ENCODE data around the gene SLC30A7.

The SLC30A7 gene

DNA sequence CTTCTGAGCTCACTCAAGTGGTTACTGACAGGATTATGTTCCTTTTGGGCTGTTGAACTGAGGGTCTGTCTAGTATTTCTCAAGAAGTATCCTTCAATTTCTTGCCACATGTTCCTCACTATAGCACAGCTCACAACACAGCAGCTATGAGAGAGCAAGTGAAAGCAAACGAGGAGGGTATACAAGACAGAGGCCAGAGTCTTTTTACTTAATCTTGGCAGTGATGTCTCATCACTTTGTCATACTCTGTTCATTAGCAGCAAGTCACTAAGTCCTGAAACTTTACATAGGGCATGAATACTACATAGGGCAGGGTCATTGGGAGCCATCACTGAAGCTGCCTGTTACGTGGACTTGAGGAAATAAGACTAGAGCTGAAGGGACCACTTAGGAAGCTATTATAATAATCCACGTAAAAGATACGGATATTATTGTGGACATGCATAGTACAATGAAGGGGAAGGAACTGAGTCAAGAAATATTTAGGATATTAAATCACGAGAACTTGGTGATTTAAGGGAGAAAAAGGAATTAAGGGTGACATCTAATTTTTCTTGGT, 63.7 kb downstream of the SLC30A7 start:
- ATAC-seq (no peak), DNase-seq (no peak)
- no peaks in the 10 kb centered on the region for H3K9me3 Mint-ChIP-seq
- H3K36me3 Mint-ChIP-seq (ENCODE audit: low read depth), result peaks cover 55% of the 10 kb centered on the region
- peaks cover 34% of the 10 kb centered on the region for H3K4me1 Mint-ChIP-seq
- no peaks in the 10 kb centered on the region for H3K27me3 Mint-ChIP-seq
- no peak overlapping the region for H3K4me3 Mint-ChIP-seq
- no peak overlapping the region for H3K27ac Mint-ChIP-seq

DNA sequence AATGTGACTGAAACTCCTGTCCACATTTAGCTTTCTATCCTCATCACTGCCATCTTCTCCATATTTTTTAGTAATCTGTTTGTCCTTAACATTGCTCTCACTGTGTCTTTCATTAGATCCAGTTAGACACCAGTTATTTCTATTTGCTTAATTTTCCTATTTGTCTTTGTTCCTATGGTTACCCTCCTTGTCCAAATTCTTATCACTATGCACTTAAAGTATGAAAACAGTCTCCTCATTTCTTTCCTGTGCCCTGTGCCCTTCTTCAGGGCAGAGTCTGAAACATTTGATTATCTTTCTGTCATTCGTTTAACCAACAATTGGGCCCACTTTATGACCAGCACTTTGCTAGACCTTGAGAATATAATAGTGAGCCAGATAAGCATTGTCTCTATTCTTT, 64.2 kb downstream of the SLC30A7 start:
- Mint-ChIP-seq H3K4me1 (peaks cover 34% of the 10 kb centered on the region), H3K36me3 (ENCODE audit: low read depth) (peaks cover 61% of the 10 kb centered on the region), H3K27ac (no peak overlapping the region), H3K4me3 (no peak overlapping the region), H3K27me3 (no peaks in the 10 kb centered on the region), H3K9me3 (no peaks in the 10 kb centered on the region)
- no peak for DNase-seq
- no peak for ATAC-seq

DNA sequence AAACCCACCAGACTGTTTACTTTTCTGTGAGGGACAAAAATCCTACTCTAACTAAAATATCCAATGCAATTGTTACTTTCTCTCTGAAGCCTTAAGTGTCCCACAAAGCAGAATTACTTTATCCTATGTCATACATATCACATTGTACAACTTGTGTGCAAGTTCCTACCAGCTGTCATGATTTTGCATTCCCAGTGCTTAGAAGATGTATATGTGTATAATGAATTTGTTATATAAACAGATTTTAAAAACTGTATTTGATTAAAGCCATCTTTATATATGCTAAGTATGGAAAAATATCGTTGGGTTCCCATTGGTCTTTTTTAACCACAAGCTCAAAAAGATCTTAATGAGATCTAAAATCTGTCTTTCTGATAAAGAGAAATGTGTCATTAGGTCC, 72.7 kb downstream of the SLC30A7 start:
- no peak for ATAC-seq
- Mint-ChIP-seq H3K4me3 (no peak overlapping the region), H3K27ac (no peak overlapping the region), H3K36me3 (ENCODE audit: low read depth) (peaks cover 66% of the 10 kb centered on the region), H3K4me1 (peaks cover 24% of the 10 kb centered on the region), H3K9me3 (no peaks in the 10 kb centered on the region), H3K27me3 (no peaks in the 10 kb centered on the region)
- no peak for DNase-seq

DNA sequence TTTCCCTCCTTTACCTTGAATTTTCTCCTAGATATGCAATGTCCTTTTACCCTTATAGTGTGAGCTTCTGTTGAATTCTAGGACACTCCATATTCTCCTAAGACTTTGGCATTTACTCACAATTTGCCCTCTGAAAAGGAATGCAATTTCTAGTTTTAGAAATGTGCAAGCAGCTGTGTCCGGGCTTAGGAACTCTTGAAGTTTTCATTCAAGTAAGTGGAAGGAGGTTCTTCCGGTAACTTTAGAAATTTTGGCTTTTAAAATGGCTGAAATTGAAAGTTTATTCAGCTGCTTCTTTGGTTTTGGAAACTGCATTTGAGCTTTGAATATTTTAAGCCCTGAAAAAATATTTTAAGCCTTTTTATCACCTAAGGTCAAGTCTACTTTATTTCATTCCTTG, 73.4 kb downstream of the SLC30A7 start:
- Mint-ChIP-seq H3K4me3 (no peak overlapping the region), H3K27me3 (no peaks in the 10 kb centered on the region), H3K4me1 (peaks cover 24% of the 10 kb centered on the region)

DNA sequence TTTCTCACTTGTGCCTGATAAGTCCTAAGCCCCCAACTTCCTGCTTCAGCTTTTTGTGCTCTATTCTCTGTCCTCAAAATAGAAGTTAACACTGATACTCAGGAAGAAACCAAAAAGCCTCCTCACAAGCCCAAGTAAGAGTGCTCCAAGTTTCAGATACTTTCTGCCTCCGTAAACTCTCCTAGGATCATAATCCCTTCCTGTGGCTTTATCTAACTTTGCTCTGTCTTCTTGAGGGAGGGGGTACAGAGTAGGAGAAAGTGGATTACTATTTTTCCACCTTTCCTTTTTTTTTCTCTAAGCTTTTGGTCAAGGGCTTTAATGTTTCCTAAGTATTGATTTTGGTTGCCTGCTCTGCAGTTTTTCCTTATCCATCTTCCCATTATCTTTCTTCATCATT, 75.1 kb downstream of the SLC30A7 start:
- H3K4me1 Mint-ChIP-seq, result peaks cover 24% of the 10 kb centered on the region
- H3K9me3 Mint-ChIP-seq, result no peaks in the 10 kb centered on the region
- no peak for DNase-seq
- ATAC-seq, result no peak
- peaks cover 63% of the 10 kb centered on the region for H3K36me3 Mint-ChIP-seq (ENCODE audit: low read depth)
- H3K4me3 Mint-ChIP-seq, result no peak overlapping the region
- H3K27me3 Mint-ChIP-seq, result no peaks in the 10 kb centered on the region
- no peak overlapping the region for H3K27ac Mint-ChIP-seq

More for the DNA sequence above, 73.4 kb downstream of the SLC30A7 start:
- no peak for DNase-seq
- ATAC-seq, result no peak
- H3K27ac Mint-ChIP-seq, result no peak overlapping the region
- peaks cover 68% of the 10 kb centered on the region for H3K36me3 Mint-ChIP-seq (ENCODE audit: low read depth)
- H3K9me3 Mint-ChIP-seq, result no peaks in the 10 kb centered on the region

DNA sequence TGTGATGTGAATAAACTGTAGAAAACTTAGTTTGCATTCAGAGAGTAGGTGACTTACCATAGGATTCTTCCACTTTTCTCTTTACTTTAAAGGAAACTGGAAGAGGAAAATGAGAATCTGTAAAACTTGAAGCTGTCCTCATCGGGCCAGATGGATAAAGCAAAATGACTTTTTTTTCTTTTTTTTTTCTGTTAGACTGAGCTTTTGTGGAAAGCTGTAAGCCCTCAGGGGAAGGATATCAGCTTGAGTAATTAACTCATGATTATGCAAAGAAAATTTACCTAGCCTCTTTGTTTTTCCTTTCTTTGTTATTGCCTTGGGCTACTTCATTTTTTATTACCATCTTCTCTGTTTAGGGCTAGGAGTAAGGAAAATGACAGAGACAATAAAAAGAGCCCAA, 76.3 kb downstream of the SLC30A7 start:
- no peak overlapping the region for H3K27ac Mint-ChIP-seq
- H3K9me3 Mint-ChIP-seq, result no peaks in the 10 kb centered on the region
- no peak overlapping the region for H3K4me3 Mint-ChIP-seq
- H3K36me3 Mint-ChIP-seq (ENCODE audit: low read depth), result peaks cover 64% of the 10 kb centered on the region
- H3K4me1 Mint-ChIP-seq, result peaks cover 22% of the 10 kb centered on the region
- DNase-seq, result no peak
- H3K27me3 Mint-ChIP-seq, result no peaks in the 10 kb centered on the region
- no peak for ATAC-seq

DNA sequence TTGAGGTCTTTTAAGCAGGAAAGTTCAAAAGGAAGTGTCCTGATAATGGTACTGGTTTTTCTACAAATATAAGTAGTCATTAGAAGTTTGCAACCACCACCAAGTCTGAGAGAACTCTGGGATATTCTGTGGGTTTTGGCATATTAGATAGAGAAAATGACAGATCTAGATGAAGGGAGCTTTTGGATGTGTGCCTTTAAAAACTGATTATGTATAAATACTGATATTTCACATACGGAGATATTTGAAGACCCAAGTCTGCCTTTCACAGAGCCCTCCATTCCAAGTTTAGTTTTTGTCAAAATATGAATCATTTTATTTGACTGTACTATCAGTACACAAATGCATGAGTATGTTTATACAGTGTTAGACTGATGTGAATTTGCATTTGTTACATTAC, 81.0 kb downstream of the SLC30A7 start:
- Mint-ChIP-seq H3K4me1 (peaks cover 10% of the 10 kb centered on the region), H3K9me3 (no peaks in the 10 kb centered on the region), H3K27me3 (no peaks in the 10 kb centered on the region), H3K36me3 (ENCODE audit: low read depth) (peaks cover 74% of the 10 kb centered on the region), H3K4me3 (no peak overlapping the region), H3K27ac (no peak overlapping the region)
- DNase-seq, result no peak
- no peak for ATAC-seq

DNA sequence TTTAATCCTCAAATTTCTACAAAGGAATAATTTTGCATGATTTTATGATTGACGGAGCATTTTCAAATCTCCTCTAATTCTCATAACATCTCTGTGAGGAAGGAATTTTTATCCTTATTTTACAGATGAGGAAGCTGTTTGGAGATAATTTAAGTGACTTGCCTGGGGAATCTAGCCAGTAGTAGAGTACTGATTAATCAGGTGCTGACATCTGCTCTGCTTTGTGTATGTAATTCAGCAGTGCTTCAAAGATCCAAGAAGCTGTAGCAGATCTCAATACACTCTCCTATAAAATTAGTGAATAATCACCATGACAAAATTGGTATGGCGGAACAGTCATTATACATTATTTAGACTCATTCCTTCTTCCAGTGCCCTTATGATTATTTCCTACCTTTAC, 83.7 kb downstream of the SLC30A7 start:
- Mint-ChIP-seq H3K27ac (no peak overlapping the region), H3K4me3 (no peak overlapping the region), H3K36me3 (ENCODE audit: low read depth) (peaks cover 81% of the 10 kb centered on the region), H3K9me3 (no peaks in the 10 kb centered on the region), H3K4me1 (peaks cover 4% of the 10 kb centered on the region), H3K27me3 (no peaks in the 10 kb centered on the region)
- no peak for ATAC-seq
- no peak for DNase-seq

DNA sequence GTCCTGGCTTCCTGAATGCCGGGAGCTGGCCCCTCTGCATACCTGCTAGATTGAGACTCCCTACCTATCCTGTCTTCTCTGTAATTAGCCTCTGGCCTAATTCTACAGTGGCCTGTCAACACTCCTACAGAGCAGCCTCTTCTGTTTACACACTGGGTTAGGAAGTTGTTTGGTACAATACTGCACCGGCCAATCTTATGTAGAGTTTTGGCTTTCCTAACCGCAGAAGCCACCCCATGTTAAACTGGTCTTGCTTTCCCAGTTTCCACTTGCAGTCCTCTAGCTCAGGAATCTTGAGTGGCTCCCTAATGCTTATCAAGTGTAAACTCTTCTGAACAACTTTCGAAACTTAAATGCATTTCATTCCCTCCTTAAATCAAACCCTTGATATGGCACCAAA, 86.9 kb downstream of the SLC30A7 start:
- H3K4me3 Mint-ChIP-seq, result no peak overlapping the region

DNA sequence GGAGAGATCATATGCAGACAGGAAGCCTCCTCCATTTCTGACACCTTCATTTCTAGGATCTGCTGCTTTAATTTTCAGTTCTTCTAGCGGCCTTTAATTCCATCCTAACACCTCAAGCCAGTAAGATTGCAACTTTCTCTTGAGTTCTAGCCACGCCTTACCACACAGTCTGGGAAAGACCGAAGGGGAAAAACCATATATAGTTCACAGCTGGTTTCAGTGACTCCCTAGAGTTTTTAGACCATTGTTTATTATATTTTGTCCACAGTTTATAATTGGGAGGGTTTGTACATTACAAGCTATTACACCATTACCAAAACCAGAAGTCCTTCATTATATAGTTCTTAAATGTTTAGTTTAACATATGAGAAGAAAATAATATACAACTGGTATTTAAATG, 92.2 kb downstream of the SLC30A7 start:
- Mint-ChIP-seq H3K36me3 (ENCODE audit: low read depth) (peaks cover 71% of the 10 kb centered on the region), H3K27me3 (no peaks in the 10 kb centered on the region)

More for the DNA sequence above, 86.9 kb downstream of the SLC30A7 start:
- peaks cover 4% of the 10 kb centered on the region for H3K4me1 Mint-ChIP-seq
- no peak overlapping the region for H3K27ac Mint-ChIP-seq
- no peaks in the 10 kb centered on the region for H3K9me3 Mint-ChIP-seq
- DNase-seq, result no peak
- peaks cover 76% of the 10 kb centered on the region for H3K36me3 Mint-ChIP-seq (ENCODE audit: low read depth)
- no peak for ATAC-seq
- H3K27me3 Mint-ChIP-seq, result no peaks in the 10 kb centered on the region

DNA sequence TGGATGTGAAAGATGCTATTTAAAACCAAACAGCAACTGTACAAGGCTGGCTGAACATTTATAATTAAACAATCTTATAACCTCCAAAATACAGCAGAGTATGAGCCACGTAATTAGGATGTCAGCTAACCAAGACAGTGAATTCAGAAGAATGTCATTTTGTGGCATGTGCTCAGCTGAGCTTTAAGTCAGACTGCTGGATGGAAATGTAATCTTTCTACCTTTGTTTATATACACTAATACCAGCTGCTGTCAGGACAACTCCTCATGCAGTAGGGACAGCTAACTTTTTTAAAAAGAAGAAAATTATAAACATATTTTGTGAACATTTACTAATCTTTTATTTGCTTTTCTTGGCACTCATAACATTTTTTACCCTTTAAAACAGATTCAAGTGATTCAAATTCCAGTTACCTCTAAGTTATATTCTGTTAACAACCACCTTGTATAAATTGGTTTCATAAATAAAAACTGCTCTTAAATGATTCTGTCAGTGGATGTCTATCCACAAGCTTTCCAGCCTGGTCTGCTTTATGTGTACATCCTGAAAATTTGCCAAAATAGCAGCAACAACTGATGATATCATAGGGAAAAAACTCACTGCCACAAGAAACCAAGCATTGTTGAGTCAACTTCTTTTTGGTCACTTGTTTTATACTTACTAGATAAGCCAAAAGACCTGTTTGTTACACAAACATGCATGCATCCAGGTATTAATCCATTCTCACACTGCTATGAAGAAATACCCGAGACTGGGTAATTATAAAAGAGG, 93.6 kb downstream of the SLC30A7 start:
- no peak overlapping the region for H3K4me3 Mint-ChIP-seq
- no peak for DNase-seq

More for the DNA sequence above, 92.2 kb downstream of the SLC30A7 start:
- peak; percentile 61 for ATAC-seq
- no peak overlapping the region for H3K27ac Mint-ChIP-seq
- no peaks in the 10 kb centered on the region for H3K9me3 Mint-ChIP-seq
- peaks cover 4% of the 10 kb centered on the region for H3K4me1 Mint-ChIP-seq
- no peak for DNase-seq
- H3K4me3 Mint-ChIP-seq, result no peak overlapping the region

DNA sequence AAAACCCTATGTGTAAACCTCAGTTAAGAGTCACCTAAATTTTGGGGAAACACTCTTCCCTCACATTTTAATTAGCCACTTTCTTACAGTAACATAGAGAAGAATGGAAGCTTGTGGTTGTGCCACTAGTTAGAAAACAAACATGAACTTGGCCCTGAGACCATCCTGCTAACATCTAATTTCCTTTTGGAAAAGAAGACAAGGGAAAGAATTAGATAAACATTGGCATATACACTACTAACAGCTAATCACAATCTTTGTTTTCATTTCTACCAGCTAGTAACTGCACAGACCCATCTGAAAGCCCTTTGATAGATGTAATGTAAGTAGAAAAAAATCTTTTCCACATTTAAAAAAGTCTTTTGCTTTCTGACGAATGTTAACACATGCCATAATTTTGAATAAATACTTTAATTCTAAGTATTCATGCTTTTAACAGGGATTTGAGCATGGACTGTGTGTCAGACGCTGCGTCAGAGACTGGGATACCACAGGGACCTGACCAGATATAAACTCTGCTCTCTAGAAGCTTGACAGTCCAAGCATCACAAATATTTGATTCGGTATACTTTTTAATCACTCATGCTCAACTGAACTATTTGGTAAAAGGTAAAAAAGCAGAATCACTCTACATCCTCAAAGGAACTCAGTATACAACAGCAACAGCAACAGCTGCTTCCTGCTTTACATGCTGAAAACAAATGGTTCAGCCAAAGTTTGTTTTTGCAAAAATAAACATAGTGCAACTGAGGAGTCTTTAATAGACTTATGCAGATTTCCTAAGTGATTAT, 99.5 kb downstream of the SLC30A7 start:
- Mint-ChIP-seq H3K4me3 (no peak overlapping the region), H3K4me1 (peaks cover 13% of the 10 kb centered on the region), H3K27me3 (no peaks in the 10 kb centered on the region), H3K27ac (no peak overlapping the region), H3K36me3 (ENCODE audit: low read depth) (peaks cover 73% of the 10 kb centered on the region), H3K9me3 (no peaks in the 10 kb centered on the region)
- no peak for ATAC-seq
- DNase-seq, result no peak

More for the DNA sequence above, 93.6 kb downstream of the SLC30A7 start:
- Mint-ChIP-seq H3K9me3 (no peaks in the 10 kb centered on the region), H3K36me3 (ENCODE audit: low read depth) (peaks cover 62% of the 10 kb centered on the region), H3K27me3 (no peaks in the 10 kb centered on the region), H3K27ac (no peak overlapping the region), H3K4me1 (peaks cover 4% of the 10 kb centered on the region)
- ATAC-seq, result no peak

DNA sequence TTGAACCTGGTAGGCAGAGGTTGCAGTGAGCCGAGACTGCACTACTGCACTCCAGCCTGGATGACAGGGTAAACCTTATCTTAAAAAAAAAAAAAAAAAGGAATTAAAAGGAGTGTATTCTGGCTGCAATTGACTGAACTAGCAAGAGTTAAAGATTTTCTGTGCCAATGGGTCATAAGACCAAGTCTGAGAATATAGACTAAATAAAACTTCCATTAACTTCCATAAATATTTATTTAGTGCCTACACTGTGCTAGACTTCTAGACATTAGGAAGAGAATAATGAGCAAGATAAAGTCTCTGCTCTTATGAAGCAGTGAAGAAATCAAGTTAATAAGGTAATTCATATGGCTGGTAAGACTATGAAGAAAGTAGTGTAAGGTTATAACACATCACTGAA, 102.5 kb downstream of the SLC30A7 start:
- Mint-ChIP-seq H3K4me3 (no peak overlapping the region), H3K4me1 (peaks cover 28% of the 10 kb centered on the region), H3K27ac (no peak overlapping the region), H3K27me3 (no peaks in the 10 kb centered on the region), H3K9me3 (no peaks in the 10 kb centered on the region), H3K36me3 (ENCODE audit: low read depth) (peaks cover 63% of the 10 kb centered on the region)
- ATAC-seq (no peak), DNase-seq (no peak)

DNA sequence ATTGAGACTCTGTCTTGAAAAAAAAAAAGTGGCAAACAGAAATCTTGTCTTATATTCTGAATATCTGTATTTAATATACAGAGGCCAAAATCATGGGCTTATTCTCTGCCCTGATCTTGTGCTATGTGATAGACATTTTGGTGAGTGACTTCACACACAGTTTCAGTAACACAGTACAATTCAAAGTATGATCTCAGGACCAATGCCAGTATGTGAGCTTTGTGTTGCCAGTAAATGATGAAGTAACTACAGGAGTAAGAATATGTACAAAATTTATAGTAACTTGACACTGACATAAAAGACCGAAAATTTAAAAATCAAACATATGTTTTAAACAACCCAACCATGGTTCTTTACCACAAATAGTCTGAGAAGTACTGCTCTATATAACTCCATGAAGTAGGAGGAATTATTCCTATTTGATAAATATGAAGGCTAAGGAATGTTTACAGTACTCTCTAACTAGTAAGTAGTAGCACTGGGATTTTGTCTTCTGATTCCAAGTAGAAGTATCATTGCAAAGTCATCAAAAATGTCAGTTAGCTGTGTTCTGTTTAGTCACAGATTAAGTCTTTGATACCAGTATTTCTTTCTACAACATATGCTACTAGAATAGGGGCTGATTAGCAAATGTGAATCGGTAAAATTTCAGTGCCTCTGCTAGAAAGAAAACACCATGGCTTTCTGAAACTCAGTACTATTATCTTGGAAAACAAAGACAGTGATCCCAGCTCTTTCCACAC, 104.4 kb downstream of the SLC30A7 start:
- no peak overlapping the region for H3K4me3 Mint-ChIP-seq
- peaks cover 57% of the 10 kb centered on the region for H3K36me3 Mint-ChIP-seq (ENCODE audit: low read depth)
- DNase-seq (no peak), ATAC-seq (no peak)
- H3K27me3 Mint-ChIP-seq, result no peaks in the 10 kb centered on the region
- H3K27ac Mint-ChIP-seq, result no peak overlapping the region
- H3K9me3 Mint-ChIP-seq, result peaks cover 2% of the 10 kb centered on the region
- H3K4me1 Mint-ChIP-seq, result peaks cover 44% of the 10 kb centered on the region

All from activated naive CD8-positive, alpha-beta T cell treated with anti-CD3 and anti-CD28 coated beads, Interleukin-2, amount 50 U/mL, for 24 hours (primary cell).